Uterine smooth muscle cell (primary cell): Measurements from ENCODE around the gene CTPS1. TPM values are rescaled to one million over a fixed set of nuclear protein-coding genes. Genes with fewer than 3 reads are reported as not detected.

Experiments
- total RNA-seq: library from RNA; depleted of rRNA; stranded (reverse); fragments of >200 nt; gene quantifications from 2 replicates; pipeline ENCODE4 v1.2.3, GENCODE V29; 2014

Gene CTPS1, protein sequence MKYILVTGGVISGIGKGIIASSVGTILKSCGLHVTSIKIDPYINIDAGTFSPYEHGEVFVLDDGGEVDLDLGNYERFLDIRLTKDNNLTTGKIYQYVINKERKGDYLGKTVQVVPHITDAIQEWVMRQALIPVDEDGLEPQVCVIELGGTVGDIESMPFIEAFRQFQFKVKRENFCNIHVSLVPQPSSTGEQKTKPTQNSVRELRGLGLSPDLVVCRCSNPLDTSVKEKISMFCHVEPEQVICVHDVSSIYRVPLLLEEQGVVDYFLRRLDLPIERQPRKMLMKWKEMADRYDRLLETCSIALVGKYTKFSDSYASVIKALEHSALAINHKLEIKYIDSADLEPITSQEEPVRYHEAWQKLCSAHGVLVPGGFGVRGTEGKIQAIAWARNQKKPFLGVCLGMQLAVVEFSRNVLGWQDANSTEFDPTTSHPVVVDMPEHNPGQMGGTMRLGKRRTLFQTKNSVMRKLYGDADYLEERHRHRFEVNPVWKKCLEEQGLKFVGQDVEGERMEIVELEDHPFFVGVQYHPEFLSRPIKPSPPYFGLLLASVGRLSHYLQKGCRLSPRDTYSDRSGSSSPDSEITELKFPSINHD
- 48.0 and 56.4 TPM in 2 replicates for total RNA-seq

DNA sequence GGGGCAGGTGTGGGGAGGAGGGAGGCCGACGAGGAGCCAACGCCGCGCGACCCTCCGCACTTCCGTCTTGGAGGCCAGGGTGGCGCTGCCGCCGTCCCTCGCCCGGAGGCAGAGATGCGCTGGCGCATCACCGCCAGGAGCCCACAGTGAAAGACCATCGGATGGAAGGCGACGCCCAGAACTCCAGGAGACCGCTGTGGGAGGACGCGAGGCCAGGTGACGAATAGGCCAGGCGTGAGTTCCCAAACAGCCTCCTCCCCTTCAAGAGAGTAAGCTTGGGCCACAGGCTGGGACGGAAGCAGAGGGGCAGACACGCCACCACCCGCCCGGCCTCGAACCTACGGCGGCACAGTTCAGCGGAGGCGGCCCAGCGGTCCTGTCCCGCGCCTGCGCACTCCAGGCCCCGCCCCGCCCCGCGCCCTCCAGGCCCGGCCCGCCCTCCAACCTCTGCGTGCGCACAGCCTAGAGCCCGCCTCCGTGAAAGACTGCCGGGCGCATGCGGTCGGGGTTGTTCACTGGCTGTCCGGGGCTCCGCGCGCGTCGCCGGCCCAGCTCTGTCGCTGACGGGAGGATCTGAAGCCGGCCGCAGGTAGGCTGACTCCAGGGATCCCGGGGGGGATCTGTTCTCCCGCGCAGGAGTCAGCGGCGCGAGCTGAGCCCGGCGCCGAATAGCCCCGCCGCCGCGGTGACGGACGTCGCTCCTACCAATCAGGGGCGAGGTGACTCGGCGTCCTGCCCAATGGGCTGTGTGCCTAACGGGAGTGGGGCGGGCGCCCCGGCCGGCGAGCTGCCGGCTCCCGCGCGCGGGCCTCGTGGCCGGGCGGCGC lies at the start of gene CTPS1:
Gene CTPS1, plus strand, starts transcription at position 456 of the 827 bp plus-strand sequence. CDS start 3,595 bp downstream, outside the sequence.

DNA sequence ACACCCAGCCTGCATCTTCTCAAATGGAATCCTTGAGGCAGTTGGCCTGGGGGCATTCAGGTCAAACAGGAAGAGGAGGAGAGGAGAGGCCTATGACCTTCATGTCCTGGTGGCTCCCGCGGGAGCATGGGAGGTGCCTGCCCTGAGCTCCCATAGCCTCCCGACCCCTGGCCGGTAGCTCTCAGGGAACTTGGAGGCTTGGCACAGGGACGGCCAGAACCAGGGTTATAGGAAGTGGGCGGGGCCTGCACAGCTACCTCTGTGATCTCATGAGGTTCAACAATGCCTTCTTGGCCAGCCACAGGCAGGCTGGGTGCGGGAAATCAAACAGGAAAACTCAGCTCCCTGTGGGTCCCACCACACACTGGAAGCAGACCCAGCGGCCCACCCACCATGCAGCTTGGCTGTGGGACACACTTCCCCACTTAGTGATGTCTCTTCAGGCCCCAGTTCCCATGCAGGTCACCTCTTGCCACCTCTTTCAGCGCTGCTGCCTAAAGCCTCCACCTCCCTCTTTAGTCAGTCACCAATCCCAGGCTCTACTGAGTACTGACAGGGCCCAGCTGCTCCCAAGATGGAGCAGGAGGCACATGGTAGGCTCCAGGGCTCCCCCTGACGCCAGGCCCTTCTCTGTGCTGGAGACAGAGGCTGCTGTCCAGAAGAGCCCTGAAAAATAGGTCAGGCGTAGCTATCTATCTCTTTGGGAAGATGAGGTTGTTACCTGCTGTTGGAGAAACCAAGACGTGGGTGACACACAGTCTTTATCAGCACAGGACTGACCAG lies 42.2 kb downstream of the CTPS1 start, which contains the start of gene SLFNL1:
Gene SLFNL1, minus strand, starts transcription at position 200 of the 783 bp plus-strand sequence. CDS start 1,065 bp downstream, outside the sequence.

Other genes starting within 250 kb of the CTPS1 start
- gene KCNQ4, start 195.9 kb upstream of the CTPS1 start, total RNA-seq: under 0.01 TPM in 1 of 2 replicates, not detected in the other
- gene CITED4, start 117.3 kb upstream of the CTPS1 start, total RNA-seq: 3.3 and 4.6 TPM in 2 replicates
- gene SLFNL1, start 42.0 kb downstream of the CTPS1 start, total RNA-seq: 0.44 and 0.87 TPM in 2 replicates